ENCODE data around the gene C9orf85. TPM values are rescaled to one million over a fixed set of nuclear protein-coding genes. Genes with fewer than 3 reads are reported as not detected.
"Not testable (repeated sequence)": the region's sequence is repeated elsewhere in the genome, so short reads cannot be mapped to it uniquely, and the experiment has no call there.

C9orf85 gene
- polyA plus RNA-seq, 1 donor, result 15.7 TPM

DNA sequence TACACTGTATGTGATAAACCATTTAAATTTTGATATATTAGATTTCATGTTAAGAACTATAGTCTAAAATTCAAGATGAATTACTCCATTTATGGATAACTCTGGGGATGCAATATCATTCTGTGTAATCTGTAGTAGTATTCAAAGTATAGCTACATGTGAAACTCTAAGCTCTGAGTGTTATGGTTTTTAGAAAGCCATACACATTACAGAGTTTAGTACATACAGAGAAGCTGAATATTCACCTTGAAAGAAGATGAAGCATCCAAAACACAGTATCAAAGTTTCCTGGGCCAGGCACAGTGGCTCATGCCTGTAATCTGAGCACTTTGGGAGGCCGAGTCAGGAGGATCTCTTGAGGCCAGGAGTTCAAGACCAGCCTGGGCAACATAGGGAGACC is 25.4 kb upstream of the C9orf85 start:
- Histone ChIP-seq H3K27ac (ENCODE audit: low read length) (no peak overlapping the region), H3K9me3 (ENCODE audit: control insufficient read depth, low read depth, low read length) (peaks cover 26% of the 10 kb centered on the region), H3K4me1 (ENCODE audit: control insufficient read depth, insufficient read depth, low read length) (no peaks in the 10 kb centered on the region), H3K36me3 (ENCODE audit: control insufficient read depth, insufficient read depth, low read length) (no peaks in the 10 kb centered on the region), H3K4me3 (ENCODE audit: low read length) (no peak overlapping the region), H3K27me3 (ENCODE audit: control insufficient read depth, insufficient read depth, low read length) (no peaks in the 10 kb centered on the region)
- WGBS (ENCODE audit: insufficient coverage, low lambda C conversion rate), result no CpG with 5 or more reads among the region's 1 CpG
- DNase-seq, result no peak

DNA sequence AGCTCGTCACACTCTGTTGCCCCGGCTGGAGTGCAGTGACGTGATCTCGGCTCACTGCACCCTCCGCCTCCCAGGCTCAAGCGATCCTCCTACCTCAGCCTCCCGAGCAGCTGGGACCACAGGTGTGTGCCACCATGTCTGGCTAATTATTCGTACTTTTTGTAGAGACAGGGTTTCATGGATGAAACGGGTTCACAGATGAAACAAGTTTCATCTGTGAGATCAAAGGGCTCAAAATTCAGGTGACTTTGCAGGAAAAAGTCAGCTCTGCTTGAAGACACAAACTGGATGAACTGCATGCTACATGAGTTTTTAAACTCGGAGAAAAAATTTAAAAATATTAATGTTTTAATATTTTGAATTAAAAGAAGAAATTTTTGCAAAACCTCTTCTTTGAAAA is 24.9 kb upstream of the C9orf85 start:
- DNase-seq, result no peak

DNA sequence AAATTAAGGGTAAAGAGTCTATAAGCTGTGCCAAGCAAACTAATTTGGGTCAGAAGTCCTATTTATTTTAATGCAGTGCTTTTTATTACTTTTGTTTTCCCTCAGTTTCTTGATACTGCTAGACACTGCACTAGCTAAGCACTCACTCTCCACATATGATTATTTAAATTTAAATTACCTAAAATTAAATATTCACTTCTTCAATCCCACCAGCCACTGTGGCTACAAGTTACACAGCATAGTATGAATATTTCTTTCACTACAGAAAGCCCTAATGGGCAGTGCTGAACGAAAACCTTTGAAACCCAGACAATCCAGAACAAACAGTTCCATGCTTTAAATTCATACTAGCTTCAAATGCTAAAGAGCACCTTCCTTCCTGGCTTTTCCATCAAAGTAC is 24.1 kb upstream of the C9orf85 start:
- Histone ChIP-seq H3K27me3 (ENCODE audit: control insufficient read depth, insufficient read depth, low read length) (no peaks in the 10 kb centered on the region), H3K27ac (ENCODE audit: low read length) (peak overlapping the region; percentile 66), H3K36me3 (ENCODE audit: control insufficient read depth, insufficient read depth, low read length) (no peaks in the 10 kb centered on the region), H3K9me3 (ENCODE audit: control insufficient read depth, low read depth, low read length) (peaks cover 17% of the 10 kb centered on the region), H3K4me1 (ENCODE audit: control insufficient read depth, insufficient read depth, low read length) (no peaks in the 10 kb centered on the region), H3K4me3 (ENCODE audit: low read length) (no peak overlapping the region)
- WGBS (ENCODE audit: insufficient coverage, low lambda C conversion rate), result no CpG with 5 or more reads among the region's 1 CpG
- DNase-seq, result no peak

More for the DNA sequence above, 24.9 kb upstream of the C9orf85 start:
- no peaks in the 10 kb centered on the region for H3K4me1 ChIP-seq (ENCODE audit: control insufficient read depth, insufficient read depth, low read length)
- H3K36me3 ChIP-seq (ENCODE audit: control insufficient read depth, insufficient read depth, low read length), result no peaks in the 10 kb centered on the region
- H3K27ac ChIP-seq (ENCODE audit: low read length), result no peak overlapping the region
- H3K27me3 ChIP-seq (ENCODE audit: control insufficient read depth, insufficient read depth, low read length), result no peaks in the 10 kb centered on the region
- no peak overlapping the region for H3K4me3 ChIP-seq (ENCODE audit: low read length)
- 89% methylated on average over 1 of the region's 10 CpGs for WGBS (ENCODE audit: insufficient coverage, low lambda C conversion rate)
- peaks cover 25% of the 10 kb centered on the region for H3K9me3 ChIP-seq (ENCODE audit: control insufficient read depth, low read depth, low read length)

GRCh38 chr9:71890042-71890679 is 21.3 kb upstream of the C9orf85 start:
- no CpG with 5 or more reads among the region's 3 CpGs for WGBS (ENCODE audit: insufficient coverage, low lambda C conversion rate)
- H3K36me3 ChIP-seq (ENCODE audit: control insufficient read depth, insufficient read depth, low read length), result no peaks in the 10 kb centered on the region
- no peaks in the 10 kb centered on the region for H3K27me3 ChIP-seq (ENCODE audit: control insufficient read depth, insufficient read depth, low read length)
- no peaks in the 10 kb centered on the region for H3K4me1 ChIP-seq (ENCODE audit: control insufficient read depth, insufficient read depth, low read length)
- no peak overlapping the region for H3K4me3 ChIP-seq (ENCODE audit: low read length)
- no peak overlapping the region for H3K27ac ChIP-seq (ENCODE audit: low read length)
- no peak for DNase-seq
- no peaks in the 10 kb centered on the region for H3K9me3 ChIP-seq (ENCODE audit: control insufficient read depth, low read depth, low read length)

- no peaks in the 10 kb centered on the region for H3K36me3 ChIP-seq (ENCODE audit: control insufficient read depth, insufficient read depth, low read length)
- WGBS (ENCODE audit: insufficient coverage, low lambda C conversion rate), result no CpG with 5 or more reads among the region's 4 CpGs
- no peaks in the 10 kb centered on the region for H3K4me1 ChIP-seq (ENCODE audit: control insufficient read depth, insufficient read depth, low read length)
- H3K27me3 ChIP-seq (ENCODE audit: control insufficient read depth, insufficient read depth, low read length), result no peaks in the 10 kb centered on the region
- no peaks in the 10 kb centered on the region for H3K9me3 ChIP-seq (ENCODE audit: control insufficient read depth, low read depth, low read length)
- no peak overlapping the region for H3K4me3 ChIP-seq (ENCODE audit: low read length)
- no peak overlapping the region for H3K27ac ChIP-seq (ENCODE audit: low read length)
- no peak for DNase-seq
Observed at GRCh38 chr9:71891557-71892189, 19.8 kb upstream of the C9orf85 start.

DNA sequence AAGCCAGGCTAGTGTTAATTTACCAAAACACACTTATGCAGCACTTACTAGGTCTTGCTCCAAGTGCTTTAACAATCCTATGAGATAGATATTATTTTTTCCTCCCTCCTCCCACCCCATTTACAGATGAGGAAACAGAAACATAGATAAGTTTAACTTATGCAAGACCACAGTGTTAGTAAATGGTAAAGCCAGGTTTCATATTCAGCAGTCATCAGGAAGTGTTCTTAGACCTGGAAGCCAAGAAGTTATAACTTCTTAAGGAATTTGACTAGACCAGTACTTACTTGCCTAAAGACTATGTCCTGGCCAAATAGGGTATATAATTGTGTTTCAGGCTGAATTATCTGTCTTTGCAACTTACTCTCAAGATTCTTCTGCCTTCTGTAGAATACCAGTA is 16.3 kb upstream of the C9orf85 start:
- Histone ChIP-seq H3K27ac (ENCODE audit: low read length) (peak overlapping the region; percentile 34), H3K9me3 (ENCODE audit: control insufficient read depth, low read depth, low read length) (no peaks in the 10 kb centered on the region), H3K36me3 (ENCODE audit: control insufficient read depth, insufficient read depth, low read length) (no peaks in the 10 kb centered on the region), H3K27me3 (ENCODE audit: control insufficient read depth, insufficient read depth, low read length) (no peaks in the 10 kb centered on the region), H3K4me1 (ENCODE audit: control insufficient read depth, insufficient read depth, low read length) (no peaks in the 10 kb centered on the region), H3K4me3 (ENCODE audit: low read length) (no peak overlapping the region)
- DNase-seq, result peak; percentile 23 to 54

DNA sequence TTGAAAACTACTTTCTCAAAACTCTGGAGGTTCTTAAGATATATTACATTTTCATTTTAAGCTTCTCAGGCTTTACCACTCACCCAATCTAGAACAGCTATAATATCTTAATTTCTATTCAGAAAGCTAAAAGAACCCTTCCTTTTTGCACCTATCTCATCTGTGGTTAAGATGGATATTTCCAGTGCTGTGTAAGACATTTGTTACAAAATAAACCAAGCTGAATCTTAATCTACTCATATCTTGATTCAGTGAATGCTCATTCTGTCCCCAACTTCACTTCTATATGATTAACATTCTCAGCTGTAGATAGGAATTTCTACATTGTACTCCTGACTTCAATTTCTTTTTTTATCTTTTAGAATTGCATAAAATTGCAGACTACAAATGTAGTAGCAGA is 15.5 kb upstream of the C9orf85 start:
- Histone ChIP-seq H3K36me3 (ENCODE audit: control insufficient read depth, insufficient read depth, low read length) (no peaks in the 10 kb centered on the region), H3K9me3 (ENCODE audit: control insufficient read depth, low read depth, low read length) (no peaks in the 10 kb centered on the region), H3K27ac (ENCODE audit: low read length) (no peak overlapping the region), H3K27me3 (ENCODE audit: control insufficient read depth, insufficient read depth, low read length) (no peaks in the 10 kb centered on the region), H3K4me1 (ENCODE audit: control insufficient read depth, insufficient read depth, low read length) (no peaks in the 10 kb centered on the region), H3K4me3 (ENCODE audit: low read length) (no peak overlapping the region)
- DNase-seq, result no peak

DNA sequence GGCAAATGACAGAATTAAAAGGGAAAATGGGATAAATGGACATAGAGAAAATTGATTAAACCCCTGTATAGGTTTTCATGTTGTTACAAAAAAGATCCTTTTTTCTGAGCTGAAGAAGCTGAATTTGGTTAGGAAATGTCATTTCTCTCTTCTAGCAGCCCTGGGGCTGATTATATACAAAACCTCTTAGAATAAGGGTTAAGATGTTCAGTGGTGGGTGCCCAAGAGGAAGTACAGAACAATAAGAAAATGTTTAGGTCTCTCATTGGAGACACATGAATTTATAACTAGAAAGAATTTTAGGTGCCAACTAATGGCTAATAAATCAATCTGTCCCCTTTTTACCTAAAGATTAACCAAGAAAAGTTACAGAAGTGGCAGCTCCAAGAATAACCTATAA is 14.7 kb upstream of the C9orf85 start:
- Histone ChIP-seq H3K4me3 (ENCODE audit: low read length) (no peak overlapping the region), H3K9me3 (ENCODE audit: control insufficient read depth, low read depth, low read length) (no peaks in the 10 kb centered on the region), H3K36me3 (ENCODE audit: control insufficient read depth, insufficient read depth, low read length) (no peaks in the 10 kb centered on the region), H3K4me1 (ENCODE audit: control insufficient read depth, insufficient read depth, low read length) (no peaks in the 10 kb centered on the region), H3K27ac (ENCODE audit: low read length) (no peak overlapping the region), H3K27me3 (ENCODE audit: control insufficient read depth, insufficient read depth, low read length) (no peaks in the 10 kb centered on the region)
- no peak for DNase-seq

GRCh38 chr9:71897577-71897976 is 13.9 kb upstream of the C9orf85 start:
- 90% methylated on average over 1 of the region's 1 CpG for WGBS (ENCODE audit: insufficient coverage, low lambda C conversion rate)
- H3K27me3 ChIP-seq (ENCODE audit: control insufficient read depth, insufficient read depth, low read length), result no peaks in the 10 kb centered on the region
- no peaks in the 10 kb centered on the region for H3K4me1 ChIP-seq (ENCODE audit: control insufficient read depth, insufficient read depth, low read length)
- no peaks in the 10 kb centered on the region for H3K9me3 ChIP-seq (ENCODE audit: control insufficient read depth, low read depth, low read length)
- H3K36me3 ChIP-seq (ENCODE audit: control insufficient read depth, insufficient read depth, low read length), result no peaks in the 10 kb centered on the region
- no peak overlapping the region for H3K4me3 ChIP-seq (ENCODE audit: low read length)
- no peak for DNase-seq
- no peak overlapping the region for H3K27ac ChIP-seq (ENCODE audit: low read length)

DNA sequence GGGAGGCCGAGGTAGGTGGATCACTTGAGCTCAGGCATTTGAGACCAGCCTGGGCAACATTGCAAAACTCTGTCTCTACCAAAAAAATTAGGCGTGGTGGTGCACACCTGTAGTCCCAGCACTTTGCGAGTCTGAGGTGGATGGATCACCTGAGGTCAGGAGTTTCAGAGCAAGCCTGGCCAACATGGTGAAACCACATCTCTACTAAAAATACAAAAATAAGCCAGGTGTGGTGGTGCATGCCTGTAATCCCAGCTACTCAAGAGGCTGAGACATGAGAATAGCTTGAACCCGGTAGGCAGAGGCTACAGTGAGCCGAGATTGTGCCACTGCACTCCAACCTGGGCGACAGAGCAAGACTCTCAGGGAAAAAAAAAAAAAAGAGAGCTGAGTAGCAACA is 12.7 kb upstream of the C9orf85 start:
- WGBS (ENCODE audit: insufficient coverage, low lambda C conversion rate), result 93% methylated on average over 3 of the region's 6 CpGs
- H3K4me1 ChIP-seq (ENCODE audit: control insufficient read depth, insufficient read depth, low read length); H3K4me3 ChIP-seq (ENCODE audit: low read length); H3K36me3 ChIP-seq (ENCODE audit: control insufficient read depth, insufficient read depth, low read length); H3K27me3 ChIP-seq (ENCODE audit: control insufficient read depth, insufficient read depth, low read length); H3K9me3 ChIP-seq (ENCODE audit: control insufficient read depth, low read depth, low read length); H3K27ac ChIP-seq (ENCODE audit: low read length); DNase-seq: not testable (repeated sequence)

All from large intestine (tissue), 3 donors.